Testis (tissue), 2 donors: Measurements from ENCODE around the gene TJP1.

ENCODE experiments used
- POLR2A ChIP-seq: fragments of 450-650 bp; IDR thresholded peaks from one replicate; pipeline ENCODE4 v1.6.1; 2017; ENCODE audit warnings: antibody characterized with exemption, mild to moderate bottlenecking, moderate library complexity
- TF ChIP-seq, protein P1 (sequence below), 3 experiments: fragments of 450-650 bp in 2 of 3; fragments of 200-600 bp in 1 of 3; sonication (generic) in 1 of 3; IDR thresholded peaks; one replicate each; pipeline ENCODE4 v1.5.1; 2016 to 2019; ENCODE audit warnings: antibody characterized with exemption in 3 of 3, mild to moderate bottlenecking in 2 of 3, moderate library complexity in 1 of 3

GRCh38 chr15:29687204-29687815 lies 135.0 kb downstream of the TJP1 start:
- TF ChIP-seq, protein P1, sequence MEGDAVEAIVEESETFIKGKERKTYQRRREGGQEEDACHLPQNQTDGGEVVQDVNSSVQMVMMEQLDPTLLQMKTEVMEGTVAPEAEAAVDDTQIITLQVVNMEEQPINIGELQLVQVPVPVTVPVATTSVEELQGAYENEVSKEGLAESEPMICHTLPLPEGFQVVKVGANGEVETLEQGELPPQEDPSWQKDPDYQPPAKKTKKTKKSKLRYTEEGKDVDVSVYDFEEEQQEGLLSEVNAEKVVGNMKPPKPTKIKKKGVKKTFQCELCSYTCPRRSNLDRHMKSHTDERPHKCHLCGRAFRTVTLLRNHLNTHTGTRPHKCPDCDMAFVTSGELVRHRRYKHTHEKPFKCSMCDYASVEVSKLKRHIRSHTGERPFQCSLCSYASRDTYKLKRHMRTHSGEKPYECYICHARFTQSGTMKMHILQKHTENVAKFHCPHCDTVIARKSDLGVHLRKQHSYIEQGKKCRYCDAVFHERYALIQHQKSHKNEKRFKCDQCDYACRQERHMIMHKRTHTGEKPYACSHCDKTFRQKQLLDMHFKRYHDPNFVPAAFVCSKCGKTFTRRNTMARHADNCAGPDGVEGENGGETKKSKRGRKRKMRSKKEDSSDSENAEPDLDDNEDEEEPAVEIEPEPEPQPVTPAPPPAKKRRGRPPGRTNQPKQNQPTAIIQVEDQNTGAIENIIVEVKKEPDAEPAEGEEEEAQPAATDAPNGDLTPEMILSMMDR (IDR thresholded peaks at IDR 0.05) = no peak
- TF ChIP-seq POLR2A = no peak
